AG04450 (cell line): Measurements from ENCODE around the gene OR13G1. TPM values are rescaled to one million over a fixed set of nuclear protein-coding genes. Genes with fewer than 3 reads are reported as not detected.
"Not testable (repeated sequence)": the region's sequence is repeated elsewhere in the genome, so short reads cannot be mapped to it uniquely, and the experiment has no call there.

Experiments
- CTCF ChIA-PET: fragments of 300-600, 350-600 bp; formaldehyde crosslinking; extraction: SDS; loops from one replicate; lab custom pipeline; 2022; ENCODE audit warnings: antibody characterized with exemption, inconsistent platforms; lab: Charles Lee
- POLR2A ChIA-PET: fragments of 350-600 bp; formaldehyde crosslinking; extraction: SDS; loops from one replicate; lab custom pipeline; 2021; ENCODE audit warnings: antibody characterized with exemption, inconsistent platforms; lab: Yijun Ruan, JAX
- DNase-seq: peaks from one replicate; pipeline ENCODE4 v3.0.0-alpha.2; 2011; ENCODE audit warnings: low read depth, low spot score
- H3K27ac ChIP-seq: one replicate; pipeline ENCODE4 v1.5.1; 2012; ENCODE audit warnings: low read depth, low read length, control low read depth
- H3K27me3 ChIP-seq: one replicate; pipeline ENCODE4 v1.6.0; 2012; ENCODE audit warnings: low read length; ENCODE audit not compliant: control insufficient read depth, insufficient read depth
- H3K4me3 ChIP-seq: 2 replicates; pipeline ENCODE4 v1.5.1; 2011; ENCODE audit warnings: mild to moderate bottlenecking, low read depth, low read length, control low read depth
- H3K9me3 ChIP-seq: 2 replicates; pipeline ENCODE4 v1.5.1; 2012; ENCODE audit warnings: low read length; ENCODE audit not compliant: control insufficient read depth, insufficient read depth
- polyA minus RNA-seq: library from RNA; depleted of rRNA, polyadenylated mRNA; stranded (reverse); fragments of >200 nt; gene quantifications from 2 replicates; pipeline ENCODE4 v1.2.3, GENCODE V29; 2011; rRNA and poly(A)+ RNA removed
- polyA plus RNA-seq: library from polyadenylated mRNA; depleted of rRNA; stranded (reverse); fragments of >200 nt; gene quantifications from 2 replicates; pipeline ENCODE4 v1.2.3, GENCODE V29; 2011; rRNA removed
- TF ChIP-seq, protein P1 (sequence below): IDR thresholded peaks from 2 replicates; pipeline ENCODE4 v1.5.1; 2011; ENCODE audit warnings: low read depth, low read length, control low read depth, inconsistent platforms

Gene OR13G1, protein sequence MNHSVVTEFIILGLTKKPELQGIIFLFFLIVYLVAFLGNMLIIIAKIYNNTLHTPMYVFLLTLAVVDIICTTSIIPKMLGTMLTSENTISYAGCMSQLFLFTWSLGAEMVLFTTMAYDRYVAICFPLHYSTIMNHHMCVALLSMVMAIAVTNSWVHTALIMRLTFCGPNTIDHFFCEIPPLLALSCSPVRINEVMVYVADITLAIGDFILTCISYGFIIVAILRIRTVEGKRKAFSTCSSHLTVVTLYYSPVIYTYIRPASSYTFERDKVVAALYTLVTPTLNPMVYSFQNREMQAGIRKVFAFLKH
- polyA plus RNA-seq (not detected in 2 replicates), polyA minus RNA-seq (not detected in 2 replicates)

DNA sequence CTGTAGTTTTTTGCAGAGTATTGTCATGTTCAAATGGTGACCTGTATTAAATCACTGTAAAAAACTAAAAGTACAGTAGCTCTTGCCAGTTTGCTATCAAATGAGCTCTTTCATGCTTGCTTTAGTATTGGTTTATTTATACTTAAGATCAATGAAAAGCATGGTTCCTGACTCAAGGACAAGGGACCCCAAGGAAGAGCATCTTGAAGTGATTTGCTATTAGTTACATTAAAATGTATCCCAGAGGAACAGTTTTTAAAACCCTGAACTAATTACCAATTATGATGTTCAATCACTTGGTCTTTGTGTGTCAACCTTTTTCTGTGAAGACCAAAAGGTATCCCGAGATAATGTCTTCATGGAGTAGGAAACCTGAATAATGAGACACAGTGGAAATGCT, at the start of gene OR13G1:
OR13G1 (minus strand) TSS at position 101 of the 400 bp plus-strand sequence. CDS start 6,698 bp downstream, outside the sequence.
- peaks cover 6% of the 10 kb centered on the region for H3K9me3 ChIP-seq
- H3K27ac ChIP-seq, result no peak within 1 kb of the TSS
- H3K4me3 ChIP-seq, result no peak within 1 kb of the TSS
- CTCF ChIA-PET, result no interaction called here
- no peaks in the 10 kb centered on the region for H3K27me3 ChIP-seq
- POLR2A ChIA-PET, result no interaction called here
- DNase-seq, result no peak
- TF ChIP-seq, protein P1, sequence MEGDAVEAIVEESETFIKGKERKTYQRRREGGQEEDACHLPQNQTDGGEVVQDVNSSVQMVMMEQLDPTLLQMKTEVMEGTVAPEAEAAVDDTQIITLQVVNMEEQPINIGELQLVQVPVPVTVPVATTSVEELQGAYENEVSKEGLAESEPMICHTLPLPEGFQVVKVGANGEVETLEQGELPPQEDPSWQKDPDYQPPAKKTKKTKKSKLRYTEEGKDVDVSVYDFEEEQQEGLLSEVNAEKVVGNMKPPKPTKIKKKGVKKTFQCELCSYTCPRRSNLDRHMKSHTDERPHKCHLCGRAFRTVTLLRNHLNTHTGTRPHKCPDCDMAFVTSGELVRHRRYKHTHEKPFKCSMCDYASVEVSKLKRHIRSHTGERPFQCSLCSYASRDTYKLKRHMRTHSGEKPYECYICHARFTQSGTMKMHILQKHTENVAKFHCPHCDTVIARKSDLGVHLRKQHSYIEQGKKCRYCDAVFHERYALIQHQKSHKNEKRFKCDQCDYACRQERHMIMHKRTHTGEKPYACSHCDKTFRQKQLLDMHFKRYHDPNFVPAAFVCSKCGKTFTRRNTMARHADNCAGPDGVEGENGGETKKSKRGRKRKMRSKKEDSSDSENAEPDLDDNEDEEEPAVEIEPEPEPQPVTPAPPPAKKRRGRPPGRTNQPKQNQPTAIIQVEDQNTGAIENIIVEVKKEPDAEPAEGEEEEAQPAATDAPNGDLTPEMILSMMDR, result no peak

DNA sequence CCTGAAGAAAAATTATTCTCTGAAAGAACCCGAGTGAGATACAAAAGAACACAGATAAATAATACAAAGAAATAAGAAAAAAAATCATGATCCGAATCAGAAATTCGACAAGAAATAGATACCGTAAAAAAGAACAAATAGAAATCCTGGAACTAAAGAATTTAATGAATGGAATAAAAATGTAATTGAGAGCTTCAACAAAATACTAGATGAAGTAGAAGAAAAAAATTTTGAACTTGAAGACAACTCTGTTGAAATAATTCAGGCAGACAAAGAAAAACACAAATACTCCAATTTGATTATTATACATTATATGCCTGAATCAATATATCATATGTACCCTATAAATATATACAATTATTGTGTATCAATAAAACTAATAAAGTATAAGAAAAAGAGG, 41.7 kb upstream of the OR13G1 start:
- Histone ChIP-seq H3K27me3 (no peaks in the 10 kb centered on the region), H3K4me3 (no peak overlapping the region), H3K9me3 (peaks cover 6% of the 10 kb centered on the region), H3K27ac (no peak overlapping the region)
- TF ChIP-seq, protein P1, result no peak
- ChIA-PET CTCF (no interaction called here), POLR2A (no interaction called here)
- DNase-seq, result no peak

DNA sequence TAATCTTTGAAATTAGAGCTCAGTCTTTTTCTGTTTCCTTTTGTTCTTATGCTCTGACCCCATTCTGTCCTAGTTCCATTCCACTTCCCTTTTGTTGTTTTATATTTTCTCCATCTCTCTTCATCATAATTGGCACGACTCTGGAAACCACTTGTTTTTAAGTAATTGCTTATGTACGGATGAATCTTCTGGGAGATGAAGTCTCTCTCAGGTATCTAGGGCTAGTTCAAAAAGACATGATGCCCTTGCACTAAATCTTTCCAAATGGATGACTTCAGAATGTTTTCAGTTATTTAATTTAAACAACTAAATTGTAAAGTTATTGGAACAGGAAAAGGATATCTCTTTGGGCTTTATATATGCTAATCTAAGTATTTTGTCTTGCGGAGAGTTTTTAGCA, 37.0 kb upstream of the OR13G1 start, which contains the start of gene OR6F1:
OR6F1 (minus strand) TSS at position 101 of the 400 bp plus-strand sequence. CDS start 3,891 bp downstream, outside the sequence.
- ChIA-PET POLR2A (no interaction called here), CTCF (no interaction called here)
- Histone ChIP-seq H3K27me3 (no peaks in the 10 kb centered on the region), H3K27ac (no peak within 1 kb of the TSS), H3K4me3 (no peak within 1 kb of the TSS), H3K9me3 (peaks cover 21% of the 10 kb centered on the region)
- DNase-seq, result no peak
- TF ChIP-seq, protein P1, result no peak

DNA sequence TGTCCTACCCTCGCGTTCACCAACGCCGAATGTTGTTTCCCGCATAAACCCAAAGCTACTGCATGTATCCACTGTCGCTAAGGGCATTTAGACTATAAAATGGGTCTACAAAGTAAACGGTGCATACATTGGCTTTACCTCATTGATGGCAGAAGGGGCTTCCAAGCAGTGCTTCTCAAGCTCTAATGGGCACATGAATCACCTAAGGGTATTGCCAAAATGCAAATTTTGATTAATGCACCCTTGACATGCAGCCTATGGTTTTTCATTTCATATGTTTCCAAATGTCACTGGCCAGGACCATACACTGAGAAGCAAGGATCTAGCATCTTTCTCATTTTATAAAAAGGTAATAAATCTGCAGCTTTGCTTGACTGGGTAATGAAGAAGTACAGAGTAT, 34.2 kb upstream of the OR13G1 start:
- H3K9me3 ChIP-seq, result peaks cover 20% of the 10 kb centered on the region
- TF ChIP-seq, protein P1, result no peak
- no peak for DNase-seq
- CTCF ChIA-PET, result no interaction called here
- no peak overlapping the region for H3K27ac ChIP-seq
- POLR2A ChIA-PET, result no interaction called here
- no peak overlapping the region for H3K4me3 ChIP-seq
- H3K27me3 ChIP-seq, result no peaks in the 10 kb centered on the region

DNA sequence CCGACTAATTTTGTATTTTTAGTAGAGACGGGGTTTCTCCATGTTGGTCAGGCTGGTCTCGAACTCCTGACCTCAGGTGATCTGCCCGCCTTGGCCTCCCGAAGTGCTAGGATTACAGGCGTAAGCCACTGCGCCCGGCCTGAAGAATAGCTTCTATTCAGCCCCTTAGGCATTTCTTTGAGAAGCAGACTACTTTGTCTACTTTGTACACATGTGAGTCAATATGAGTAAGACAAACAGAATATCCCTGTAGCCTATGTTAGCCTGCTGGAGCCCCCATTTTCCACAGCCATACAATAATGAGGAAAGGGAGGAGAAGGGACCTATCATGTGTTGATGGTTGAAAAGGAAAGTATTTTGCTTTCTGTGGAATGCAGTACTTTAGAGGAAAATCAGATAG, 31.1 kb upstream of the OR13G1 start:
- CTCF ChIA-PET, H3K4me3 ChIP-seq, H3K27me3 ChIP-seq, POLR2A ChIA-PET, DNase-seq, H3K27ac ChIP-seq: not testable (repeated sequence)
- H3K9me3 ChIP-seq, result peaks cover 24% of the 10 kb centered on the region
